Ovary (tissue), 9 donors: ENCODE data around the gene F12. TPM values are rescaled to one million over a fixed set of nuclear protein-coding genes. Genes with fewer than 3 reads are reported as not detected.

Experiments
- DNase-seq, 5 donors: peaks; one replicate each; pipeline ENCODE4 v3.0.0-alpha.2; 2019 to 2020
- H3K27ac ChIP-seq, 2 donors: fragments of 200-600 bp; one replicate each; pipeline versions ENCODE4 v1.5.1 to v1.8.0; 2019 to 2022
- H3K27me3 ChIP-seq: fragments of 200-600 bp; one replicate; pipeline ENCODE4 v1.8.0; 2022
- H3K36me3 ChIP-seq: fragments of 200-600 bp; sonication (generic); one replicate; pipeline ENCODE4 v1.5.1; 2019
- H3K4me1 ChIP-seq: one replicate; pipeline ENCODE4 v1.8.1; 2013; ENCODE audit warnings: mild to moderate bottlenecking, moderate library complexity; ENCODE audit not compliant: insufficient read depth
- H3K4me3 ChIP-seq: fragments of 200-600 bp; sonication (generic); one replicate; pipeline ENCODE4 v1.5.1; 2017
- H3K9me3 ChIP-seq, 2 donors: fragments of 200-600 bp in 1 of 2; sonication (generic) in 1 of 2; one replicate each; pipeline versions ENCODE4 v1.5.1 to v1.8.1; 2013 to 2019; ENCODE audit warnings: mild to moderate bottlenecking in 1 of 2, moderate library complexity in 1 of 2
- EP300 ChIP-seq: sonication (generic); formaldehyde crosslinking; IDR thresholded peaks from one replicate; pipeline ENCODE4 v1.6.1; 2017; ENCODE audit warnings: antibody characterized with exemption
- POLR2A ChIP-seq: fragments of 450-650 bp; IDR thresholded peaks from one replicate; pipeline ENCODE4 v1.6.1; 2017; ENCODE audit warnings: antibody characterized with exemption, mild to moderate bottlenecking, moderate library complexity
- WGBS, 3 donors: extraction: QIAGEN DNeasy Blood & Tissue Kit in 1 of 3; methylation state at CpG; one replicate each; pipeline versions ENCODE4 v1.1.5 to v1.1.7; 2013 to 2017; 5-methylcytosine and 5-hydroxymethylcytosine counted together
- intact Hi-C, 4 donors: fragments of 100-400 bp; cut with DNase I; formaldehyde crosslinking; loops; one replicate each; pipeline versions ENCODE4 v1.11.0 to v1.15.1; 2022 to 2023
- polyA plus RNA-seq, 2 donors: library from polyadenylated mRNA; stranded (reverse); fragments of 200-250 nt in 1 of 2; fragments of 350-450 nt in 1 of 2; fragmentation: Illumina TruSeq in 1 of 2; extraction: RNeasy Lipid Tissue Mini Kit (QIAGEN cat#74804) in 1 of 2; gene quantifications; one replicate each; pipeline ENCODE4 v1.2.3, GENCODE V29; 2013 to 2014
- total RNA-seq, 7 donors: library from RNA; depleted of rRNA in 2 of 7; stranded (reverse); fragments of >200 nt in 2 of 7; fragmentation: NEBNext Ultra II Directional in 3 of 7; extraction: Animal tissue kit (Norgen Biotek cat#: 25700) in 3 of 7; gene quantifications; one replicate each; pipeline versions ENCODE4 v1.1.0 to v1.2.4, GENCODE V29; 2016 to 2023
- TF ChIP-seq, protein P1 (sequence below), 3 donors: fragments of 450-650 bp in 2 of 3; fragments of 200-600 bp in 1 of 3; IDR thresholded peaks; one replicate each; pipeline versions ENCODE4 v1.5.1 to v1.8.0; 2016 to 2022; ENCODE audit warnings: antibody characterized with exemption in 3 of 3, mild to moderate bottlenecking in 1 of 3
- donor health status: DM: no; HTN: no; CAD: no; lungs with moderate emphysema.
- donor health status: DM: no; HTN: no; CAD: no.
- donor health status: Bipolar disorder and iron deficiency.
- donor health status: DM: yes; HTN: yes; CAD: no.
- donor health status: DM: no; HTN: no; CAD: no.
- donor health status: DM: yes; HTN: yes; CAD: no.

F12 gene
- total and polyA plus RNA-seq, 9 donors: 0.28 to 1.7 TPM; not detected in 7

DNA sequence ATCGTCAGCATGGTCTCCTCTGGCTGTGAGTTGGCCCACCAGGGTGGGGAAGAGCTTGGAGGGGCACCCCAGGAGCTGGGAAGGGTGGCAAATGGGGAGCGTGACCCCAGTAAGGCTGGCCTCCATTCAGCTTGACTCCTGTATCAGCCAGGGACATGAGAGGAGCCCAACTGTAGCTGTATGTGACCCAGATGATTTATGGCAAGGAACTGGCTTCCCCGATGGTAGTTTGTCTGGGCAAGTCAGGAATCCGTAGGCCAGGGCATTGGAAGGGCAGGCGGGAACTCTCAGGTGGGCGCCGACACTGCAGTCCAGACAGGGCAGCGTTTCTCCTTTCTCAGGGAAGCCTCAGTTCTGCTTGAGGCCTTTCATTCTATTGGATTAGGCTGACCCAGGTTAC, 22.8 kb downstream of the F12 start:
- Histone ChIP-seq H3K4me3 (no peak overlapping the region), H3K36me3 (no peaks in the 10 kb centered on the region), H3K27ac (no peak overlapping the region), H3K4me1 (no peaks in the 10 kb centered on the region), H3K9me3 (no peaks in the 10 kb centered on the region), H3K27me3 (no peaks in the 10 kb centered on the region)
- no peak for DNase-seq
- intact Hi-C loops: loop anchor here in 2 of 4 donors (10.0 kb wide), 2 partner anchors 272 to 788 kb away; no protein-coding TSS in a partner anchor
- WGBS, 3 donors: 75 to 80% (median 80%) methylated on average over 8 of the region's 8 CpGs
- TF ChIP-seq POLR2A (no peak), EP300 (no peak)
- TF ChIP-seq, protein P1, sequence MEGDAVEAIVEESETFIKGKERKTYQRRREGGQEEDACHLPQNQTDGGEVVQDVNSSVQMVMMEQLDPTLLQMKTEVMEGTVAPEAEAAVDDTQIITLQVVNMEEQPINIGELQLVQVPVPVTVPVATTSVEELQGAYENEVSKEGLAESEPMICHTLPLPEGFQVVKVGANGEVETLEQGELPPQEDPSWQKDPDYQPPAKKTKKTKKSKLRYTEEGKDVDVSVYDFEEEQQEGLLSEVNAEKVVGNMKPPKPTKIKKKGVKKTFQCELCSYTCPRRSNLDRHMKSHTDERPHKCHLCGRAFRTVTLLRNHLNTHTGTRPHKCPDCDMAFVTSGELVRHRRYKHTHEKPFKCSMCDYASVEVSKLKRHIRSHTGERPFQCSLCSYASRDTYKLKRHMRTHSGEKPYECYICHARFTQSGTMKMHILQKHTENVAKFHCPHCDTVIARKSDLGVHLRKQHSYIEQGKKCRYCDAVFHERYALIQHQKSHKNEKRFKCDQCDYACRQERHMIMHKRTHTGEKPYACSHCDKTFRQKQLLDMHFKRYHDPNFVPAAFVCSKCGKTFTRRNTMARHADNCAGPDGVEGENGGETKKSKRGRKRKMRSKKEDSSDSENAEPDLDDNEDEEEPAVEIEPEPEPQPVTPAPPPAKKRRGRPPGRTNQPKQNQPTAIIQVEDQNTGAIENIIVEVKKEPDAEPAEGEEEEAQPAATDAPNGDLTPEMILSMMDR (IDR thresholded peaks at IDR 0.05): no peak

DNA sequence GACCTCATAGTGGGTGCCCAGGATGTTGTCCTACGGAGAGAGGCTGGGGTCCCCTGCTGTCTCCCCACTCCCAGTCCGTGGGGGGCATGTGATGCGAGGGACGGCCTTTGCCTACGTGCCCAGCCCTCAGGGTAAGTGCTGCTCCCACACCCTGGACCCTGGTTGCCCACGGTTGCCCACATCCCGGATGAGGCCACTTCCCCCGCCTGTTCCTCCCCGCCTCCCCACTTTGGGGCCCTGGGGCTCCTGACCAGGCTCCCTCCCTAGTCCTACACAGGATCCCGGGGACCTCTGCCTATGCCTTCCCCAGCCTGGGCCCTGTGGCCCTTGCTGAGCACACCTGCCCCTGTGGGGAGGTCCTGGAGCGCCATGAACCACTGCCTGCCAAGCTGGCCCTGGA, 23.6 kb downstream of the F12 start:
- Histone ChIP-seq H3K4me1 (no peaks in the 10 kb centered on the region), H3K36me3 (no peaks in the 10 kb centered on the region), H3K9me3 (no peaks in the 10 kb centered on the region), H3K27me3 (no peaks in the 10 kb centered on the region), H3K4me3 (no peak overlapping the region), H3K27ac (no peak overlapping the region)
- intact Hi-C loops: loop anchor here in 2 of 4 donors (10.0 kb wide), 2 partner anchors 271 to 789 kb away; no protein-coding TSS in a partner anchor
- TF ChIP-seq, protein P1 (IDR thresholded peaks at IDR 0.05): no peak
- TF ChIP-seq EP300 (no peak), POLR2A (no peak)
- no peak for DNase-seq
- WGBS, 3 donors: 58 to 63% (median 63%) methylated on average over 11 of the region's 11 CpGs

DNA sequence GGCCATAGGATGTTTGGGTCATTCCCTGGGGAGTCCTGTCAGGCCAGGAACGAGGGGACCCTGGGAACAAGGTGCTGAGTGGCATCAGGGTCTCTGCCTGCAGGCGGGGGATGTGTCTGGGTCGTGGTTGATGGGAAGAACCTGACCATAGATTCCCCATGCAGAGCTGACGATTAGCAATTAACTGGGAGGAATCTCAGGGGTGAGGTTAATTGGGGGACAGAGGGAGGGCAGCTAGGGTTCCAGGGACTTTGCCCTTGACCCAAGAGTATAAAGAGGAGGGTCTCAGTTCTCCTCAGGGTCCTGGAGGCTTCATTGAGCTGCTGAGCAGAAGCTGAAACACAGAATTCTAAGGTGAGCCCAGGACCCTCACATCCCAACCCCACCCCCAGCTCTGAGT, 25.2 kb downstream of the F12 start, which contains the start of gene SLC34A1:
SLC34A1 (plus strand) TSS at position 301 of the 400 bp plus-strand sequence. CDS start 1,308 bp downstream, outside the sequence.
- Histone ChIP-seq H3K9me3 (no peaks in the 10 kb centered on the region), H3K27ac (no peak within 1 kb of the TSS), H3K36me3 (no peaks in the 10 kb centered on the region), H3K27me3 (no peaks in the 10 kb centered on the region), H3K4me1 (no peaks in the 10 kb centered on the region), H3K4me3 (no peak within 1 kb of the TSS)
- no peak for DNase-seq
- intact Hi-C loops: loop anchor here in 2 of 4 donors (10.0 kb wide), 2 partner anchors 269 to 791 kb away; no protein-coding TSS in a partner anchor
- WGBS, 3 donors: 53 to 67% (median 55%) methylated on average over 4 of the region's 4 CpGs
- TF ChIP-seq, protein P1 (IDR thresholded peaks at IDR 0.05): no peak
- TF ChIP-seq POLR2A (no peak), EP300 (no peak)

DNA sequence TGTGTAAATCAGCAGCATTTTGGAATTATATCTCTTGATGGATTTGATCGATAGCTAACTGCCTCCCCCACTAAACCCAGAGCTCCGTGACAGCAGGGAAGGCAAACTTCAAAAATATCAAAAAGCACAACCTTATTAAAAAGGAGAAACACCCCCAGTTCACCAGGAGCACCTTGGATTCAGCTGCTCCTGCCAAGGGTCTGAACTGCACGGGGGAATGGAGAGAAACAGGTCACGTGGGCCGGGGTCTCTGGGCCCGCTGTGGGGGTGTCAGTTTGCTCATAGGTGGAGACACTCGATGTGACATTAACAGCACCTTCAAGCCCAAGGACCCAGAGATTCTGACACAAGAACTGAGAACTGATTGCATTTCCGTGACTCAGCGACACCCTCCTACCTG, 26.2 kb downstream of the F12 start:
- no peak for DNase-seq
- TF ChIP-seq POLR2A (no peak), EP300 (no peak)
- TF ChIP-seq, protein P1 (IDR thresholded peaks at IDR 0.05): no peak
- no peaks in the 10 kb centered on the region for H3K36me3 ChIP-seq
- no peaks in the 10 kb centered on the region for H3K27me3 ChIP-seq
- no peak overlapping the region for H3K27ac ChIP-seq
- H3K4me3 ChIP-seq: no peak overlapping the region
- 80 to 84% (median 80%) methylated on average over 9 of the region's 9 CpGs for WGBS, 3 donors
- no peaks in the 10 kb centered on the region for H3K4me1 ChIP-seq
- intact Hi-C loops: loop anchor here in 2 of 4 donors (10.0 kb wide), 2 partner anchors 268 to 792 kb away; no protein-coding TSS in a partner anchor
- H3K9me3 ChIP-seq: no peaks in the 10 kb centered on the region
